OCI-LY1 (cell line): Measurements from ENCODE around the gene ARFGAP2.

Experiments
- H2AFZ ChIP-seq: fragments of 200-600 bp; sonication (generic), shearing (Covaris generic); 2 replicates; pipeline ENCODE4 v1.6.0; 2014; ENCODE audit warnings: antibody characterized with exemption, mild to moderate bottlenecking, low read length
- H3F3A ChIP-seq: fragments of 200-600 bp; sonication (generic), shearing (Covaris generic); 2 replicates; pipeline ENCODE4 v1.6.0; 2014; ENCODE audit warnings: mild to moderate bottlenecking, antibody characterized with exemption, low read length, moderate library complexity; ENCODE audit not compliant: insufficient read depth
- H3K27ac ChIP-seq: fragments of 200-600 bp; sonication (generic); 2 replicates; pipeline ENCODE4 v1.5.1; 2014; ENCODE audit warnings: low read length, mixed run types, mild to moderate bottlenecking, low read depth; ENCODE audit not compliant: poor library complexity, severe bottlenecking
- H3K27me3 ChIP-seq: fragments of 200-600 bp; sonication (generic); 2 replicates; pipeline ENCODE4 v1.6.0; 2014; ENCODE audit warnings: antibody characterized with exemption, mild to moderate bottlenecking, low read length, moderate library complexity; ENCODE audit not compliant: insufficient read depth
- H3K36me3 ChIP-seq: fragments of 200-600 bp; sonication (generic); 2 replicates; pipeline ENCODE4 v1.6.1; 2014; ENCODE audit warnings: mild to moderate bottlenecking, antibody characterized with exemption, low read length, moderate library complexity, mixed read lengths; ENCODE audit not compliant: insufficient read depth
- H3K4me1 ChIP-seq: fragments of 200-600 bp; sonication (generic); 2 replicates; pipeline ENCODE4 v1.5.1; 2014; ENCODE audit warnings: mild to moderate bottlenecking, low read length, moderate library complexity; ENCODE audit not compliant: insufficient read depth, severe bottlenecking
- H3K4me2 ChIP-seq: fragments of 200-600 bp; sonication (generic), shearing (Covaris generic); 2 replicates; pipeline ENCODE4 v1.6.1; 2014; ENCODE audit warnings: low read length
- H3K4me3 ChIP-seq: fragments of 200-600 bp; sonication (generic); 2 replicates; pipeline ENCODE4 v1.5.1; 2014; ENCODE audit warnings: low read length, low read depth, mild to moderate bottlenecking, mixed read lengths; ENCODE audit not compliant: poor library complexity, severe bottlenecking
- H3K79me2 ChIP-seq: fragments of 200-600 bp; shearing (Covaris generic); 2 replicates; pipeline ENCODE4 v1.6.1; 2016; ENCODE audit warnings: mixed run types, low read length, mixed read lengths; ENCODE audit not compliant: insufficient read depth
- H3K9ac ChIP-seq: fragments of 200-600 bp; sonication (generic), shearing (Covaris generic); 2 replicates; pipeline ENCODE4 v1.6.1; 2014; ENCODE audit warnings: mild to moderate bottlenecking, low read length, mixed read lengths
- H3K9me2 ChIP-seq: fragments of 200-600 bp; sonication (generic), shearing (Covaris generic); 2 replicates; pipeline ENCODE4 v1.6.1; 2014; ENCODE audit warnings: low read depth, mild to moderate bottlenecking, low read length, mixed read lengths
- H3K9me3 ChIP-seq: fragments of 200-600 bp; shearing (Covaris generic); 2 replicates; pipeline ENCODE4 v1.6.1; 2014; ENCODE audit warnings: low read length, mixed read lengths
- H4K20me1 ChIP-seq: fragments of 200-600 bp; sonication (generic), shearing (Covaris generic); 2 replicates; pipeline ENCODE4 v1.6.0; 2016; ENCODE audit warnings: mild to moderate bottlenecking, low read length; ENCODE audit not compliant: insufficient read depth
- CTCF ChIP-seq: fragments of 200-600 bp; sonication (generic), shearing (Covaris generic); IDR thresholded peaks from 2 replicates; pipeline ENCODE4 v1.5.1; 2017; ENCODE audit warnings: mild to moderate bottlenecking, antibody characterized with exemption, low read length, moderate library complexity, mixed read lengths
- EZH2 ChIP-seq: fragments of 200-600 bp; sonication (generic), shearing (Covaris generic); IDR thresholded peaks from 2 replicates; pipeline ENCODE4 v1.8.0; 2017; ENCODE audit warnings: borderline replicate concordance, mixed run types, mild to moderate bottlenecking, antibody characterized with exemption, low read length, moderate library complexity, mixed read lengths

Gene ARFGAP2

GRCh38 chr11:47156333-47156732 lies 20.3 kb downstream of the ARFGAP2 start:
- H3K27ac ChIP-seq = peak overlapping the region; percentile 59
- no peaks in the 10 kb centered on the region for H3F3A ChIP-seq
- no peaks in the 10 kb centered on the region for H4K20me1 ChIP-seq
- H3K79me2 ChIP-seq = no peaks in the 10 kb centered on the region
- H3K4me3 ChIP-seq = no peak overlapping the region
- no peaks in the 10 kb centered on the region for H3K27me3 ChIP-seq
- H3K9me2 ChIP-seq = no peaks in the 10 kb centered on the region
- peaks cover 50% of the 10 kb centered on the region for H3K4me1 ChIP-seq
- no peak for TF ChIP-seq CTCF
- peaks cover 11% of the 10 kb centered on the region; the same call in 1 of the 2 replicates for H3K36me3 ChIP-seq
- H2AFZ ChIP-seq = no peak overlapping the region
- H3K9me3 ChIP-seq = no peaks in the 10 kb centered on the region
- no peak overlapping the region for H3K4me2 ChIP-seq
- no peak overlapping the region for H3K9ac ChIP-seq

- peak overlapping the region; percentile 59 for H3K27ac ChIP-seq
- H3K27me3 ChIP-seq = no peaks in the 10 kb centered on the region
- no peaks in the 10 kb centered on the region for H4K20me1 ChIP-seq
- no peak overlapping the region for H3K4me3 ChIP-seq
- H3K9me3 ChIP-seq = no peaks in the 10 kb centered on the region
- no peaks in the 10 kb centered on the region for H3K9me2 ChIP-seq
- no peak overlapping the region; the same call in 1 of the 2 replicates for H3K4me2 ChIP-seq
- H3F3A ChIP-seq = no peaks in the 10 kb centered on the region
- H3K36me3 ChIP-seq = peaks cover 11% of the 10 kb centered on the region; the same call in 1 of the 2 replicates
- H3K4me1 ChIP-seq = peaks cover 50% of the 10 kb centered on the region
- H3K79me2 ChIP-seq = no peaks in the 10 kb centered on the region
- TF ChIP-seq EZH2 (no peak), CTCF (no peak)
- no peak overlapping the region for H3K9ac ChIP-seq
- no peak overlapping the region for H2AFZ ChIP-seq
Measured at GRCh38 chr11:47155879-47156278, 20.8 kb downstream of the ARFGAP2 start.

- peak overlapping the region; percentile 48 for H3K4me2 ChIP-seq
Measured at GRCh38 chr11:47154616-47155570, 21.8 kb downstream of the ARFGAP2 start.

More at GRCh38 chr11:47154616-47155570, 21.8 kb downstream of the ARFGAP2 start:
- no peaks in the 10 kb centered on the region for H3K9me2 ChIP-seq
- no peaks in the 10 kb centered on the region for H3K27me3 ChIP-seq
- no peaks in the 10 kb centered on the region for H3K9me3 ChIP-seq
- peak overlapping the region; percentile 22 for H3K4me3 ChIP-seq
- peaks cover 7% of the 10 kb centered on the region; the same call in 1 of the 2 replicates for H3K36me3 ChIP-seq
- no peaks in the 10 kb centered on the region for H3K79me2 ChIP-seq
- peaks cover 57% of the 10 kb centered on the region for H3K4me1 ChIP-seq
- H3F3A ChIP-seq = no peaks in the 10 kb centered on the region
- H2AFZ ChIP-seq = no peak overlapping the region
- TF ChIP-seq EZH2 (no peak), CTCF (no peak; the same call in 1 of the 2 replicates)
- H3K9ac ChIP-seq = peak overlapping the region; percentile 25; the same call in 1 of the 2 replicates
- no peaks in the 10 kb centered on the region for H4K20me1 ChIP-seq
- peak overlapping the region; percentile 59 for H3K27ac ChIP-seq
